HEK293 (cell line): ENCODE data around the gene TBCC.

Experiments
- CTCF ChIP-seq: fragments of 450-650 bp; formaldehyde crosslinking; IDR thresholded peaks from 2 replicates; pipeline ENCODE4 v1.5.1; 2016; ENCODE audit warnings: missing biosample characterization, missing genetic modification characterization
- INSM2 ChIP-seq: fragments of 450-650 bp; formaldehyde crosslinking; IDR thresholded peaks from 2 replicates; pipeline ENCODE4 v1.5.1; 2016; ENCODE audit warnings: missing biosample characterization, missing genetic modification characterization
- MZF1 ChIP-seq: fragments of 450-650 bp; formaldehyde crosslinking; IDR thresholded peaks from 2 replicates; pipeline ENCODE4 v1.5.1; 2017; ENCODE audit warnings: missing biosample characterization, missing genetic modification characterization, borderline replicate concordance
- PBX3 ChIP-seq: sonication (generic); formaldehyde crosslinking; IDR thresholded peaks from 2 replicates; pipeline ENCODE4 v1.8.1; 2022; ENCODE audit warnings: mild to moderate bottlenecking, moderate library complexity, missing genetic modification reagents
- REST ChIP-seq: fragments of 450-650 bp; formaldehyde crosslinking; IDR thresholded peaks from 2 replicates; pipeline ENCODE4 v1.5.1; 2016; ENCODE audit warnings: missing biosample characterization, missing genetic modification characterization
- TSHZ1 ChIP-seq: fragments of 450-650 bp; formaldehyde crosslinking; IDR thresholded peaks from 2 replicates; pipeline ENCODE4 v1.5.1; 2016; ENCODE audit warnings: missing biosample characterization, missing genetic modification characterization, borderline replicate concordance
- ZFP69B ChIP-seq: fragments of 450-650 bp; formaldehyde crosslinking; IDR thresholded peaks from 2 replicates; pipeline ENCODE4 v1.5.1; 2016; ENCODE audit warnings: missing biosample characterization, missing genetic modification characterization
- ZNF174 ChIP-seq: fragments of 450-650 bp; formaldehyde crosslinking; IDR thresholded peaks from 2 replicates; pipeline ENCODE4 v1.5.0; 2017; ENCODE audit warnings: missing biosample characterization, mild to moderate bottlenecking, missing genetic modification characterization
- ZNF202 ChIP-seq: fragments of 450-650 bp; formaldehyde crosslinking; IDR thresholded peaks from 2 replicates; pipeline ENCODE4 v1.5.1; 2016; ENCODE audit warnings: missing biosample characterization, missing genetic modification characterization, borderline replicate concordance
- ZNF214 ChIP-seq: fragments of 450-650 bp; formaldehyde crosslinking; IDR thresholded peaks from 2 replicates; pipeline ENCODE4 v1.5.1; 2017; ENCODE audit warnings: missing biosample characterization, mild to moderate bottlenecking, missing genetic modification characterization, borderline replicate concordance
- ZNF23 ChIP-seq: fragments of 450-650 bp; formaldehyde crosslinking; IDR thresholded peaks from 2 replicates; pipeline ENCODE4 v1.5.1; 2016; ENCODE audit warnings: missing biosample characterization, missing genetic modification characterization, borderline replicate concordance
- ZNF433 ChIP-seq: fragments of 450-650 bp; formaldehyde crosslinking; IDR thresholded peaks from 2 replicates; pipeline ENCODE4 v1.5.1; 2016; ENCODE audit warnings: missing biosample characterization, missing genetic modification characterization, low read depth
- ZNF626 ChIP-seq: fragments of 450-650 bp; sonication (Bioruptor Pico); formaldehyde crosslinking; IDR thresholded peaks from 2 replicates; pipeline ENCODE4 v1.5.1; 2018; ENCODE audit warnings: missing biosample characterization, missing genetic modification characterization, inconsistent platforms
- ZNF660 ChIP-seq: fragments of 450-650 bp; IDR thresholded peaks from 2 replicates; pipeline ENCODE4 v1.5.1; 2018; ENCODE audit warnings: missing biosample characterization, mild to moderate bottlenecking, missing genetic modification characterization

- TF ChIP-seq ZNF202 (tag by site-specific recombination) (no peak), ZNF433 (tag by site-specific recombination) (no peak), MZF1 (tag by site-specific recombination) (no peak), ZNF660 (no peak), PBX3 (CRISPR knock-in tag) (no peak), CTCF (tag by site-specific recombination) (no peak), ZNF626 (tag by site-specific recombination) (no peak), ZNF23 (no peak), ZNF214 (tag by site-specific recombination) (no peak), ZNF174 (tag by site-specific recombination) (no peak), INSM2 (tag by site-specific recombination) (no peak), ZFP69B (tag by site-specific recombination) (no peak), REST (no peak), TSHZ1 (tag by site-specific recombination) (no peak)
Observed at GRCh38 chr6:42697268-42697655, 48.6 kb downstream of the TBCC start.
